ENCODE data around the gene AGXT. TPM values are rescaled to one million over a fixed set of nuclear protein-coding genes. Genes with fewer than 3 reads are reported as not detected.

The AGXT gene
- total RNA-seq, 1 experiment from 2014 or later = 0.34 TPM

DNA sequence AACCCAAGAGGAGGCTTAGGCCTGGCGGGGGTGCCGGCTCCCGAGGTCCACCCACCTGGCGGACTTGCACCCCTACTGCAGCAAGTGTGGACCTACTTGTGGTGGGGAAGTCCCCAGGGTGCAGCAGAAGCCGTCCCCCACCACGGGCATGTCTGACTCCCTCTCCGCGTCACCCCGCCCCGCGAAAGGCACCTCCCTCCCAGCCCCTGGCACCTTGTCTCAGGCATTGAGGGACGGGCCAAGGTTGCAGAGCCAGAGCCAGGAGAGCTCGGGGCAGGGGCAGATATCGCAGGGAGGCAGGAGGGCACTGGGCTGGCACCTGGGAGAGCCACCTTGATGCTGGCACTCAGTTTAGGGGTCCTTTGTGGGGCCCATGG is 56.6 kb downstream of the AGXT start:
- Histone ChIP-seq H3K36me3 (ENCODE audit: control insufficient read depth in 1 of 2, insufficient read depth in 2 of 2, low read length in 2 of 2) (no peaks in the 10 kb centered on the region), H3K79me2 (ENCODE audit: insufficient read depth, low read length) (no peaks in the 10 kb centered on the region), H3K27ac (ENCODE audit: low read depth, low read length) (no peak overlapping the region), H3K9me2 (ENCODE audit: insufficient read depth) (no peaks in the 10 kb centered on the region), H3K4me2 (ENCODE audit: low read length) (no peak overlapping the region), H3K9ac (ENCODE audit: low read length) (no peak overlapping the region), H4K20me1 (ENCODE audit: insufficient read depth) (no peaks in the 10 kb centered on the region), H3K27me3 (ENCODE audit: insufficient read depth, low read length) (no peaks in the 10 kb centered on the region), H3K4me1 (ENCODE audit: control insufficient read depth in 1 of 2, insufficient read depth in 2 of 2, low read length in 2 of 2) (peaks cover 5 to 17% of the 10 kb centered on the region in 2 experiments; a peak in 3 of 4 replicates), H3K9me3 (ENCODE audit: control insufficient read depth in 1 of 2, insufficient read depth in 1 of 2, low read depth in 1 of 2, low read length in 2 of 2) (no peaks in the 10 kb centered on the region), H2AFZ (ENCODE audit: low read depth, low read length, poor library complexity, severe bottlenecking) (no peak overlapping the region), H3K4me3 (replicated peaks in 1 of 2; ENCODE audit: low read depth in 1 of 2, low read length in 2 of 2) (no peak overlapping the region)
- ChIA-PET CTCF (interaction anchor here (2.6 kb wide), 1 partner anchor 11 kb away, joined by 6 read pairs; no protein-coding TSS in a partner anchor), RAD21 (ENCODE audit: low non-redundant PET in 1 of 2, low total read pairs in 2 of 2, uncharacterized antibody in 2 of 2, unreplicated experiment in 2 of 2) (no interaction called here), POLR2A (no interaction called here)
- DNase-seq (ENCODE audit: low read depth, low spot score) = no peak
- BruUV-seq (replicated peaks) = no TSS peak
- intact Hi-C loops (cut with micrococcal nuclease) = no loop called here
- peak; percentile 17; the same call in 1 of the 2 replicates for ATAC-seq
- TF ChIP-seq, protein P1, sequence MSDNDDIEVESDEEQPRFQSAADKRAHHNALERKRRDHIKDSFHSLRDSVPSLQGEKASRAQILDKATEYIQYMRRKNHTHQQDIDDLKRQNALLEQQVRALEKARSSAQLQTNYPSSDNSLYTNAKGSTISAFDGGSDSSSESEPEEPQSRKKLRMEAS (IDR thresholded peaks at IDR 0.05) = no peak
- TF ChIP-seq SIN3A (IDR thresholded peaks at IDR 0.05; ENCODE audit: low read depth) = no peak
- no peak for TF ChIP-seq EGR1 (IDR thresholded peaks at IDR 0.05; ENCODE audit: low read depth)
- TF ChIP-seq CEBPB (IDR thresholded peaks at IDR 0.05; ENCODE audit: low read depth) = no peak
- no peak for TF ChIP-seq SRF (IDR thresholded peaks at IDR 0.05; ENCODE audit: low read depth)
- no peak for TF ChIP-seq YY1 (IDR thresholded peaks at IDR 0.05; ENCODE audit: extremely low read depth, insufficient replicate concordance, low read depth, low read length)
- TF ChIP-seq, protein P2, sequence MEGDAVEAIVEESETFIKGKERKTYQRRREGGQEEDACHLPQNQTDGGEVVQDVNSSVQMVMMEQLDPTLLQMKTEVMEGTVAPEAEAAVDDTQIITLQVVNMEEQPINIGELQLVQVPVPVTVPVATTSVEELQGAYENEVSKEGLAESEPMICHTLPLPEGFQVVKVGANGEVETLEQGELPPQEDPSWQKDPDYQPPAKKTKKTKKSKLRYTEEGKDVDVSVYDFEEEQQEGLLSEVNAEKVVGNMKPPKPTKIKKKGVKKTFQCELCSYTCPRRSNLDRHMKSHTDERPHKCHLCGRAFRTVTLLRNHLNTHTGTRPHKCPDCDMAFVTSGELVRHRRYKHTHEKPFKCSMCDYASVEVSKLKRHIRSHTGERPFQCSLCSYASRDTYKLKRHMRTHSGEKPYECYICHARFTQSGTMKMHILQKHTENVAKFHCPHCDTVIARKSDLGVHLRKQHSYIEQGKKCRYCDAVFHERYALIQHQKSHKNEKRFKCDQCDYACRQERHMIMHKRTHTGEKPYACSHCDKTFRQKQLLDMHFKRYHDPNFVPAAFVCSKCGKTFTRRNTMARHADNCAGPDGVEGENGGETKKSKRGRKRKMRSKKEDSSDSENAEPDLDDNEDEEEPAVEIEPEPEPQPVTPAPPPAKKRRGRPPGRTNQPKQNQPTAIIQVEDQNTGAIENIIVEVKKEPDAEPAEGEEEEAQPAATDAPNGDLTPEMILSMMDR (IDR thresholded peaks at IDR 0.05 in 2 of 3, conservative IDR thresholded peaks at IDR 0.05 in 1 of 3; ENCODE audit: borderline replicate concordance in 1 of 3, insufficient read depth in 1 of 3, low read depth in 2 of 3, low read length in 2 of 3) = no peak
- no peak for TF ChIP-seq ELF1 (IDR thresholded peaks at IDR 0.05; ENCODE audit: borderline replicate concordance, low read depth)
- no peak for TF ChIP-seq RAD21 (IDR thresholded peaks at IDR 0.05; ENCODE audit: low read depth)
- no peak for TF ChIP-seq CBX3 (IDR thresholded peaks at IDR 0.05; ENCODE audit: low read depth)
